HepG2 (cell line): ENCODE data around the gene NYNRIN. TPM values are rescaled to one million over a fixed set of nuclear protein-coding genes. Genes with fewer than 3 reads are reported as not detected.
A peak's percentile ranks its signal among the peaks of the same experiment; 100 is the strongest.

Source experiments
- DNMT3B ChIP-seq: conservative IDR thresholded peaks from 2 replicates; pipeline ENCODE4 v1.6.1; 2016; ENCODE audit warnings: missing biosample characterization, control low read depth
- EZH2 ChIP-seq: conservative IDR thresholded peaks from 2 replicates; pipeline ENCODE4 v1.6.1; 2012; ENCODE audit warnings: mild to moderate bottlenecking, low read depth, low read length, moderate library complexity
- FOXP1 ChIP-seq, 2 experiments: fragments of 450-650 bp in 1 of 2; IDR thresholded peaks; 2 replicates each; pipeline ENCODE4 v1.6.1; 2017 to 2018; ENCODE audit warnings: antibody characterized with exemption in 1 of 2
- GABPA ChIP-seq, 2 experiments: IDR thresholded peaks; 2 replicates each; pipeline ENCODE4 v1.6.1; 2011 to 2016; ENCODE audit warnings: low read depth in 2 of 2, low read length in 1 of 2, missing biosample characterization in 1 of 2, missing genetic modification characterization in 1 of 2
- HDAC2 ChIP-seq: sonication (generic); formaldehyde crosslinking; IDR thresholded peaks from 2 replicates; pipeline ENCODE4 v1.4.0; 2020; ENCODE audit warnings: missing genetic modification reagents
- MEF2D ChIP-seq: sonication (generic); formaldehyde crosslinking; IDR thresholded peaks from 2 replicates; pipeline ENCODE4 v1.5.1; 2020; ENCODE audit warnings: mild to moderate bottlenecking, missing genetic modification reagents
- REPIN1 ChIP-seq: sonication (generic); formaldehyde crosslinking; IDR thresholded peaks from 2 replicates; pipeline ENCODE4 v1.8.0; 2022; ENCODE audit warnings: missing genetic modification reagents, low read depth, mild to moderate bottlenecking, borderline replicate concordance
- REXO4 ChIP-seq: sonication (generic); formaldehyde crosslinking; IDR thresholded peaks from 2 replicates; pipeline ENCODE4 v1.8.0; 2022; ENCODE audit warnings: missing genetic modification reagents, mild to moderate bottlenecking, borderline replicate concordance
- SAFB2 ChIP-seq: sonication (generic); formaldehyde crosslinking; IDR thresholded peaks from 2 replicates; pipeline ENCODE4 v1.5.1; 2020; ENCODE audit warnings: missing genetic modification reagents, low read depth, mild to moderate bottlenecking, borderline replicate concordance
- SP4 ChIP-seq: sonication (generic); formaldehyde crosslinking; IDR thresholded peaks from 2 replicates; pipeline ENCODE4 v1.8.1; 2023; ENCODE audit warnings: mild to moderate bottlenecking, missing genetic modification reagents
- STAT5B ChIP-seq: sonication (generic); formaldehyde crosslinking; IDR thresholded peaks from 2 replicates; pipeline ENCODE4 v1.4.0; 2020; ENCODE audit warnings: missing genetic modification reagents
- TIGD3 ChIP-seq: sonication (generic); formaldehyde crosslinking; IDR thresholded peaks from 2 replicates; pipeline ENCODE4 v1.5.1; 2020; ENCODE audit warnings: mild to moderate bottlenecking, missing genetic modification reagents, borderline replicate concordance
- ZNF337 ChIP-seq: sonication (generic); formaldehyde crosslinking; IDR thresholded peaks from 2 replicates; pipeline ENCODE4 v1.5.1; 2020; ENCODE audit warnings: missing genetic modification reagents, low read depth, mild to moderate bottlenecking, borderline replicate concordance
- ZNF468 ChIP-seq: sonication (generic); formaldehyde crosslinking; IDR thresholded peaks from 2 replicates; pipeline ENCODE4 v1.8.0; 2022; ENCODE audit warnings: mild to moderate bottlenecking, moderate library complexity, missing genetic modification reagents
- ZNF556 ChIP-seq: sonication (generic); formaldehyde crosslinking; IDR thresholded peaks from 2 replicates; pipeline ENCODE4 v1.4.0; 2020; ENCODE audit warnings: mild to moderate bottlenecking, missing genetic modification reagents, borderline replicate concordance
- ZNF567 ChIP-seq: sonication (generic); formaldehyde crosslinking; IDR thresholded peaks from 2 replicates; pipeline ENCODE4 v1.8.1; 2023; ENCODE audit warnings: mild to moderate bottlenecking, missing genetic modification reagents, borderline replicate concordance
- polyA plus RNA-seq, 8 experiments: library from polyadenylated mRNA; depleted of rRNA in 3 of 8; stranded (reverse) in 7 of 8; unstranded in 1 of 8; fragments of >200 nt; fragmentation: Illumina TruSeq in 4 of 8; extraction: Trizol in 4 of 8; gene quantifications; 2 replicates each; pipeline versions ENCODE4 v1.2.1 to v1.2.3, GENCODE V29; 2011 to 2016; ENCODE audit warnings: low read depth in 4 of 8, missing spikeins in 1 of 8, mixed read lengths in 1 of 8; ENCODE audit not compliant: insufficient read depth in 1 of 8
- total RNA-seq, 5 experiments: library from RNA; depleted of rRNA; stranded (reverse); fragments of >200 nt; fragmentation: Illumina TruSeq; extraction: Trizol; gene quantifications; 2 replicates each; pipeline ENCODE4 v1.2.3, GENCODE V29; 2016; ENCODE audit warnings: low read depth in 1 of 5
- TF ChIP-seq, protein P1 (sequence below): sonication (generic); formaldehyde crosslinking; IDR thresholded peaks from 2 replicates; pipeline ENCODE4 v1.5.1; 2020; ENCODE audit warnings: missing genetic modification reagents, mild to moderate bottlenecking, borderline replicate concordance
- TF ChIP-seq, protein P2 (sequence below): sonication (generic); formaldehyde crosslinking; IDR thresholded peaks from 2 replicates; pipeline ENCODE4 v1.4.0; 2020; ENCODE audit warnings: mild to moderate bottlenecking, missing genetic modification reagents, borderline replicate concordance
- TF ChIP-seq, protein P3 (sequence below), 2 experiments: IDR thresholded peaks; 2 replicates each; pipeline ENCODE4 v1.6.1; 2011 to 2012; ENCODE audit warnings: low read length in 2 of 2, borderline replicate concordance in 1 of 2, low read depth in 1 of 2, mild to moderate bottlenecking in 1 of 2, moderate library complexity in 1 of 2

The NYNRIN gene
- total and polyA plus RNA-seq, 2 of the 13 experiments (the other 11 are each of a cell fraction or from before 2014, with no cell fraction given): 0.63 to 1.1 TPM

DNA sequence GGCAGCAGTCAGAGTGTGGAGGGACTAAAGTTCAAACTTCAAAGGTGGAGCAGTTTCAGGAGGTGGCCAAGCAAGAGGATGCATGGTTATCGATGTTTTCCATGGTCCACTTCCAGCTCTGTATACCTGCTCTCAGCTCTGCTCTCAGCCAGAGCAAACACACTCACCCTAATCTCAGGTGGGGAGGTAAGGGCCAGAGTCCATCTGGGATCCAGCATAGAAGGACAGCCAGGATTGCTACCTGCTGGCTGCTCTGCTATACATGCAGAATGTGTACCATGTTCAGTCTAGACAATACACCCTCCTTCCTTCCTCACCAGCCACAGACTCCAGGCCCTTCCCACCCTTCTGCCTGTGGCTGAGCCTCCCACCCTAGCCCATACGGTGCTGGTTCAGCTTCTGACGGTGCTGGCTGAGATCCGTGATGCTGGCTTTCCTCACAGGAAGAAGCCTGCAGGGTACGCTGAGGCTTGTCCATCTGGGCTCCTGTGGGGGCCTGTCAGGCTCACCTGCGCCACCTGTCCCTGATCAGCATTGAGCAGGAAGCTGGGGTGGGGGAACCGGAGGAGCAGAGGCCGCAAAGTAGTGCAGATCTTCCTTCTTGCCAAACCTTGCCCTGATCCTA, 28.2 kb downstream of the NYNRIN start (continued):
- TF ChIP-seq, protein P1, sequence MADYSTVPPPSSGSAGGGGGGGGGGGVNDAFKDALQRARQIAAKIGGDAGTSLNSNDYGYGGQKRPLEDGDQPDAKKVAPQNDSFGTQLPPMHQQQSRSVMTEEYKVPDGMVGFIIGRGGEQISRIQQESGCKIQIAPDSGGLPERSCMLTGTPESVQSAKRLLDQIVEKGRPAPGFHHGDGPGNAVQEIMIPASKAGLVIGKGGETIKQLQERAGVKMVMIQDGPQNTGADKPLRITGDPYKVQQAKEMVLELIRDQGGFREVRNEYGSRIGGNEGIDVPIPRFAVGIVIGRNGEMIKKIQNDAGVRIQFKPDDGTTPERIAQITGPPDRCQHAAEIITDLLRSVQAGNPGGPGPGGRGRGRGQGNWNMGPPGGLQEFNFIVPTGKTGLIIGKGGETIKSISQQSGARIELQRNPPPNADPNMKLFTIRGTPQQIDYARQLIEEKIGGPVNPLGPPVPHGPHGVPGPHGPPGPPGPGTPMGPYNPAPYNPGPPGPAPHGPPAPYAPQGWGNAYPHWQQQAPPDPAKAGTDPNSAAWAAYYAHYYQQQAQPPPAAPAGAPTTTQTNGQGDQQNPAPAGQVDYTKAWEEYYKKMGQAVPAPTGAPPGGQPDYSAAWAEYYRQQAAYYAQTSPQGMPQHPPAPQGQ (CRISPR knock-in tag): no peak
- peak; percentile 85 for TF ChIP-seq HDAC2
- TF ChIP-seq ZNF567 (CRISPR knock-in tag): peak; percentile 93; the same call in 1 of the 2 replicates
- 0 out of 2 replicates have a peak, but pooled peaks have one; percentile 7 for TF ChIP-seq STAT5B (CRISPR knock-in tag)
- TF ChIP-seq, protein P2, sequence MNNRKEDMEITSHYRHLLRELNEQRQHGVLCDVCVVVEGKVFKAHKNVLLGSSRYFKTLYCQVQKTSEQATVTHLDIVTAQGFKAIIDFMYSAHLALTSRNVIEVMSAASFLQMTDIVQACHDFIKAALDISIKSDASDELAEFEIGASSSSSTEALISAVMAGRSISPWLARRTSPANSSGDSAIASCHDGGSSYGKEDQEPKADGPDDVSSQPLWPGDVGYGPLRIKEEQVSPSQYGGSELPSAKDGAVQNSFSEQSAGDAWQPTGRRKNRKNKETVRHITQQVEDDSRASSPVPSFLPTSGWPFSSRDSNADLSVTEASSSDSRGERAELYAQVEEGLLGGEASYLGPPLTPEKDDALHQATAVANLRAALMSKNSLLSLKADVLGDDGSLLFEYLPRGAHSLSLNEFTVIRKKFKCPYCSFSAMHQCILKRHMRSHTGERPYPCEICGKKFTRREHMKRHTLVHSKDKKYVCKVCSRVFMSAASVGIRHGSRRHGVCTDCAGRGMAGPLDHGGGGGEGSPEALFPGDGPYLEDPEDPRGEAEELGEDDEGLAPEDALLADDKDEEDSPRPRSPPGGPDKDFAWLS (CRISPR knock-in tag): 0 out of 2 replicates have a peak, but pooled peaks have one; percentile 81
- TF ChIP-seq FOXP1 (IDR thresholded peaks at IDR 0.05): no peak
- TF ChIP-seq FOXP1 (CRISPR knock-in tag; IDR thresholded peaks at IDR 0.05): peak; percentile 74
- TF ChIP-seq ZNF337 (CRISPR knock-in tag): no peak
- peak; percentile 57; the same call in 1 of the 2 replicates for TF ChIP-seq SAFB2 (CRISPR knock-in tag)
- TF ChIP-seq, protein P3, sequence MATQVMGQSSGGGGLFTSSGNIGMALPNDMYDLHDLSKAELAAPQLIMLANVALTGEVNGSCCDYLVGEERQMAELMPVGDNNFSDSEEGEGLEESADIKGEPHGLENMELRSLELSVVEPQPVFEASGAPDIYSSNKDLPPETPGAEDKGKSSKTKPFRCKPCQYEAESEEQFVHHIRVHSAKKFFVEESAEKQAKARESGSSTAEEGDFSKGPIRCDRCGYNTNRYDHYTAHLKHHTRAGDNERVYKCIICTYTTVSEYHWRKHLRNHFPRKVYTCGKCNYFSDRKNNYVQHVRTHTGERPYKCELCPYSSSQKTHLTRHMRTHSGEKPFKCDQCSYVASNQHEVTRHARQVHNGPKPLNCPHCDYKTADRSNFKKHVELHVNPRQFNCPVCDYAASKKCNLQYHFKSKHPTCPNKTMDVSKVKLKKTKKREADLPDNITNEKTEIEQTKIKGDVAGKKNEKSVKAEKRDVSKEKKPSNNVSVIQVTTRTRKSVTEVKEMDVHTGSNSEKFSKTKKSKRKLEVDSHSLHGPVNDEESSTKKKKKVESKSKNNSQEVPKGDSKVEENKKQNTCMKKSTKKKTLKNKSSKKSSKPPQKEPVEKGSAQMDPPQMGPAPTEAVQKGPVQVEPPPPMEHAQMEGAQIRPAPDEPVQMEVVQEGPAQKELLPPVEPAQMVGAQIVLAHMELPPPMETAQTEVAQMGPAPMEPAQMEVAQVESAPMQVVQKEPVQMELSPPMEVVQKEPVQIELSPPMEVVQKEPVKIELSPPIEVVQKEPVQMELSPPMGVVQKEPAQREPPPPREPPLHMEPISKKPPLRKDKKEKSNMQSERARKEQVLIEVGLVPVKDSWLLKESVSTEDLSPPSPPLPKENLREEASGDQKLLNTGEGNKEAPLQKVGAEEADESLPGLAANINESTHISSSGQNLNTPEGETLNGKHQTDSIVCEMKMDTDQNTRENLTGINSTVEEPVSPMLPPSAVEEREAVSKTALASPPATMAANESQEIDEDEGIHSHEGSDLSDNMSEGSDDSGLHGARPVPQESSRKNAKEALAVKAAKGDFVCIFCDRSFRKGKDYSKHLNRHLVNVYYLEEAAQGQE (IDR thresholded peaks at IDR 0.05; ENCODE audit: borderline replicate concordance in 1 of 2, low read depth in 1 of 2, low read length in 2 of 2): peak in 1 of 2 experiments; percentile 27; a peak in 1 of 4 replicates
- no peak for TF ChIP-seq REXO4 (CRISPR knock-in tag)
- TF ChIP-seq ZNF468 (CRISPR knock-in tag): no peak
- no peak for TF ChIP-seq EZH2
- TF ChIP-seq DNMT3B (CRISPR knock-in tag): 0 out of 2 replicates have a peak, but pooled peaks have one; percentile 48
- peak; percentile 78; the same call in 1 of the 2 replicates for TF ChIP-seq REPIN1 (CRISPR knock-in tag)
- TF ChIP-seq ZNF556 (CRISPR knock-in tag): peak; percentile 93; the same call in 1 of the 2 replicates
- TF ChIP-seq TIGD3: no peak; the same call in 1 of the 2 replicates
- peak; percentile 34; the same call in 1 of the 2 replicates for TF ChIP-seq MEF2D (CRISPR knock-in tag)
- no peak for TF ChIP-seq GABPA (IDR thresholded peaks at IDR 0.05; ENCODE audit: low read depth, low read length)
- TF ChIP-seq GABPA (CRISPR knock-in tag; IDR thresholded peaks at IDR 0.05; ENCODE audit: low read depth): no peak
- TF ChIP-seq SP4 (CRISPR knock-in tag): no peak
